Measurements from ENCODE around the gene FAM20A.
"Not testable (repeated sequence)": the region's sequence is repeated elsewhere in the genome, so short reads cannot be mapped to it uniquely, and the experiment has no call there.

The FAM20A gene

DNA sequence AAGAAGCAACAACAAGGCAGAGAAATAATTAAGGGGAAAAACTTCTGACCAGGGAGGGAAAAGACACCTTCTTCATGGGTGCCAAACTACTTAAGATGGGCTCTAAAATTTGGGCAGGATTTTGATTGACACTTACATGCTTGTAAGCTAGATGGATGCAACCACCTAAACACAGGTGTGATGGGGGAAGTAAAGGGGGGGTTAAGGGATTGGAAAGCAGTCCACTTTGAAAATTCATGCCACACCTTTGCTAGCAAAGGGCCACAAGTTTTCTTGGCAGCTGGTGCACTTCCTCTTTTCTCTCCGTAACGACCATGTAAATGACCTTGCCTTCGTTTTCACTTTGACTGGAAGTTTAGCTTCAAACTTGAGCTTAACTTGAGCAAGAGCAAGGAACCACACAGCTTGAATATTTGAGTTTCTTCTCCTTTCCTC lies 103.3 kb downstream of the FAM20A start:
- TF ChIP-seq, protein P1, sequence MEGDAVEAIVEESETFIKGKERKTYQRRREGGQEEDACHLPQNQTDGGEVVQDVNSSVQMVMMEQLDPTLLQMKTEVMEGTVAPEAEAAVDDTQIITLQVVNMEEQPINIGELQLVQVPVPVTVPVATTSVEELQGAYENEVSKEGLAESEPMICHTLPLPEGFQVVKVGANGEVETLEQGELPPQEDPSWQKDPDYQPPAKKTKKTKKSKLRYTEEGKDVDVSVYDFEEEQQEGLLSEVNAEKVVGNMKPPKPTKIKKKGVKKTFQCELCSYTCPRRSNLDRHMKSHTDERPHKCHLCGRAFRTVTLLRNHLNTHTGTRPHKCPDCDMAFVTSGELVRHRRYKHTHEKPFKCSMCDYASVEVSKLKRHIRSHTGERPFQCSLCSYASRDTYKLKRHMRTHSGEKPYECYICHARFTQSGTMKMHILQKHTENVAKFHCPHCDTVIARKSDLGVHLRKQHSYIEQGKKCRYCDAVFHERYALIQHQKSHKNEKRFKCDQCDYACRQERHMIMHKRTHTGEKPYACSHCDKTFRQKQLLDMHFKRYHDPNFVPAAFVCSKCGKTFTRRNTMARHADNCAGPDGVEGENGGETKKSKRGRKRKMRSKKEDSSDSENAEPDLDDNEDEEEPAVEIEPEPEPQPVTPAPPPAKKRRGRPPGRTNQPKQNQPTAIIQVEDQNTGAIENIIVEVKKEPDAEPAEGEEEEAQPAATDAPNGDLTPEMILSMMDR (IDR thresholded peaks at IDR 0.05; ENCODE audit: insufficient read depth, missing control alignments) = no peak
- DNase-seq (ENCODE audit: insufficient read length, low spot score) = no peak
- FAIRE-seq = no peak

DNA sequence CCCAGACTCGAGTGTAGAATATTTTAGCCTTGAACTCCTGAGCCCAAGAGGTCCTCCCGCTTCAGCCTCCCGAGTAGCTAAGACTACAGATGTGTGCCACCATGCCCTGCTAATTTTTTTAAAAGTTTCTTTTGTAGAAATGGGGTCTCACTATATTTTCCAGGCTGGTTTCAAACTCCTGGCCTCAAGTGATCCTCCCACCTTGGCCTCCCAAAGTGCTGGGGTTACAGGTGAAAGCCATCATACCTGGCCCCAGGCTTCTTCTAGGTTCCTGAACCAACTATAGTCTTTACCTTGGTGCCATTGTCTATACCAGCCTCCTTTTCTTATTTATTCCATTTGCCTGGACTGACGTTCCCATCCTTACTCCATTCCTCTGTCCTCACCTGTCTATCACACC lies 106.1 kb downstream of the FAM20A start:
- FAIRE-seq = no peak
- TF ChIP-seq, protein P1 (IDR thresholded peaks at IDR 0.05; ENCODE audit: insufficient read depth, missing control alignments) = no peak
- no peak for DNase-seq (ENCODE audit: insufficient read length, low spot score)

DNA sequence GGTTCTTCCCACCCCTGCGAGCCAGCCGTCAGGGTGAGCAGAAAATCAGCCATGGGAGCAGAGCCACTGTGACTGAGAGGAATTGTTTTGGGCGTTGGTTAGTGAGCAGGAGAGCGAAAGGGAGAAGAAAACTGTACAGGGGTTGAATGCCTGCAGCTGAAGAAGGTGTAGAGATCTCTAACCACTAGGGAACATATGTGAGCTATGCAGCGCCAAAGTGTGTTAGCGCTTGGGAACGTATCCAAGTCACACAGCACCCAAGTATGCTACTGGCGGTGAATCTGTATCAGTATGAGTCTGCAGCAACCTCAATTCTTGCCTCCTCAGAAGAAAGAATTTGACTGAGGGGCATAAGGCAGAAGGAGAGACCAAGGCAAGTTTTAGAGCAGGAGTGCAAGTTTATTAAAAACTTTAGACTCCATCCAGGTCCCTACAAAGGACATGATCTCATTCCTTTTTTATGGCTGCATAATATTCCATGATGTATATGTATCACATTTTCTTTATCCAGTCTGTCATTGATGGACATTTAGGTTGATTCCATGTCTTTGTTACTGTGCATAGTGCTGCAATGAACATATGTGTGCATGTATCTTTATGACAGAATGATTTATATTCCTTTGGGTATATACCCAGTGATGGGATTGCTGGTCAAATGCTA lies 108.6 kb downstream of the FAM20A start:
- not testable (repeated sequence) for FAIRE-seq; DNase-seq (ENCODE audit: insufficient read length, low spot score)

DNA sequence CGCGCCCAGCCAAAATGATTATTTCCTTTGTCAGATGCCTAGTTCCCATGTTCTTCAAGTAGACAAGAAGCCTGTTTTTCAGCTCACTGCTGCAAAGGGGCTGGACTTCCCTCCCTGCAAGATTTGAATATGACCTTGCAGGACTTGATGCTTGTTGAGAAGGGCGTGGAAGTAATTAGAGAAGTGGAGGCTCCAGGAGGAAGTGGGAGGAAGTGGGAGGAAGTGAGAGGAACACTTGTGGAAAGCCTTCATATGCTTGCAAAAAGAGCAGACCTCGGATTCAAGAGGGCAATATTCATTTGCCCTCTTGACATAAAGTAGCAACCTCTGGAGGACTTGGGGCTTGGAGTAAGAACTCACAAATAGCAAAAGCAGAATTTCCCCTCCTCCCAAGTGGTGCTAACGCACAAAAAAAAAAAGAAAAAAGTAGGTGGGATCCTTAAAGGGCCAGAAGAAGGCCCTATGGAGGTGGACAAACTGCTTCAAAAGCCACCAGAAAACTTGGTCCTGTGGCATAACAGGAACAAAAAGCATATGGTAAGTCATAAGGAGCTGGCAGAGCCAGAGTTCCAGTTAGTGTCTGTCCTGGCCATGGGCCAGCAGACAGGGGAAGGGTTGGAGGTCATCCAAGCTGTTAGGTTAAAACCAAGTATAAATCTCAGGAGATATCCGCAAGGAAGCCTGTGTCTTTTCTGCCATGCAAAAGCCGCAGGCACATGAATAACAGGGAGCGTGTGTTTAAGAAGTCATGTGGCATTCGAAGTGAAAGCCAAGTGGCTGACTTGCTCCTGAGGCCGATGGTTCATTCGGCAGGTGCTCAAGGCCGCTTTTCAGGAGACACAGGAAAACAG lies 109.6 kb downstream of the FAM20A start:
- FAIRE-seq (no peak), DNase-seq (ENCODE audit: insufficient read length, low spot score) (no peak)
- TF ChIP-seq, protein P1 (IDR thresholded peaks at IDR 0.05; ENCODE audit: insufficient read depth, missing control alignments) = no peak

DNA sequence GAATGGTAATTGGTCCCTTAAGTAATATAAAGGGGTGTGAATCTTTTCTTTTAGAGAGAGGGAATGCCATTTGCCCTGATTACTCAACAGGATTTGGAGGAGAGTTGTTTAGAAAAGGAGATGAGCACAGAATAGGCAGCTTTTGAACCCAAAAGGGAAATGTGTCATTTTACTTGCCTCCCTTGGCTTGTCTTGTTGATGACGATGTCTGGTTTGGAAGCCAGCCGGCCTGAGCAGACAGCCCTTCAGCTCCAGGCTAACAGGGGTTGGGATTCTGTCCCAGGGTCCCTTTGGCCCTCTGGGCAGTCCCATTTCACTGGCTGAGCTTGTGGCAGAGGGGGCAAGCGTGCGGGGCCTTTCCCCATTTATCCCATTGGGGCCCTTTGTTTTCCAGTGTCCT lies 111.2 kb downstream of the FAM20A start:
- DNase-seq (ENCODE audit: insufficient read length, low spot score) = no peak
- TF ChIP-seq, protein P1 (IDR thresholded peaks at IDR 0.05; ENCODE audit: insufficient read depth, missing control alignments) = no peak
- FAIRE-seq = no peak

All from D721Med (cell line).